SU-DHL-6 (cell line): ENCODE measurements around the gene KDM2B.

ENCODE experiments used
- H2AFZ ChIP-seq: fragments of 200-600 bp; sonication (generic); 2 replicates; pipeline ENCODE4 v1.6.1; 2014; ENCODE audit warnings: low read depth, mild to moderate bottlenecking, moderate library complexity, mixed read lengths, antibody characterized with exemption, low read length; ENCODE audit not compliant: severe bottlenecking
- H3F3A ChIP-seq: fragments of 200-600 bp; shearing (Covaris generic); 2 replicates; pipeline ENCODE4 v1.6.0; 2016; ENCODE audit warnings: antibody characterized with exemption, mild to moderate bottlenecking; ENCODE audit not compliant: insufficient read depth
- H3K27ac ChIP-seq: fragments of 200-600 bp; sonication (generic); 2 replicates; pipeline ENCODE4 v1.5.1; 2016; ENCODE audit warnings: low read depth, mild to moderate bottlenecking, low read length, moderate library complexity, mixed read lengths
- H3K27me3 ChIP-seq: fragments of 200-600 bp; sonication (generic), shearing (Covaris generic); 2 replicates; pipeline ENCODE4 v1.6.0; 2014; ENCODE audit warnings: mild to moderate bottlenecking, low read length
- H3K36me3 ChIP-seq: fragments of 200-600 bp; sonication (generic); 2 replicates; pipeline ENCODE4 v1.6.1; 2014; ENCODE audit warnings: mild to moderate bottlenecking, low read length, mixed read lengths
- H3K4me2 ChIP-seq: fragments of 300-600, 200-600 bp; shearing (Covaris generic), sonication (generic); 2 replicates; pipeline ENCODE4 v1.6.0; 2014; ENCODE audit warnings: low read length, low read depth, mild to moderate bottlenecking; ENCODE audit not compliant: poor library complexity, severe bottlenecking
- H3K4me3 ChIP-seq: fragments of 200-600 bp; sonication (generic); 2 replicates; pipeline ENCODE4 v1.5.1; 2014; ENCODE audit warnings: antibody characterized with exemption, low read length, mild to moderate bottlenecking, mixed read lengths; ENCODE audit not compliant: insufficient read depth, poor library complexity, severe bottlenecking
- H3K79me2 ChIP-seq: fragments of 200-600 bp; sonication (generic); 2 replicates; pipeline ENCODE4 v1.6.1; 2014; ENCODE audit warnings: mild to moderate bottlenecking, low read length, moderate library complexity; ENCODE audit not compliant: insufficient read depth
- H3K9ac ChIP-seq: fragments of 200-600 bp; sonication (generic); 2 replicates; pipeline ENCODE4 v1.7.0; 2014; ENCODE audit warnings: mild to moderate bottlenecking, low read length
- H3K9me2 ChIP-seq: fragments of 200-600 bp; sonication (generic); replicated peaks from 2 replicates; pipeline ENCODE4 v1.6.1; 2014; ENCODE audit warnings: low read length; ENCODE audit not compliant: insufficient read depth
- H3K9me3 ChIP-seq: fragments of 200-600 bp; sonication (generic); 2 replicates; pipeline ENCODE4 v1.6.1; 2014; ENCODE audit warnings: low read length, mixed read lengths; ENCODE audit not compliant: insufficient read depth
- H4K20me1 ChIP-seq: fragments of 200-600 bp; sonication (generic); 2 replicates; pipeline ENCODE4 v1.6.1; 2014; ENCODE audit warnings: low read depth, mild to moderate bottlenecking, antibody characterized with exemption, low read length, moderate library complexity, mixed read lengths
- CTCF ChIP-seq: fragments of 200-600 bp; sonication (generic); IDR thresholded peaks from one replicate; pipeline ENCODE4 v1.5.1; 2017; ENCODE audit warnings: antibody characterized with exemption, mild to moderate bottlenecking, low read length, moderate library complexity; ENCODE audit not compliant: insufficient read depth, poor library complexity, severe bottlenecking
- EZH2phosphoT487 ChIP-seq: fragments of 200-600 bp; sonication (generic), shearing (Covaris generic); conservative IDR thresholded peaks from 2 replicates; pipeline ENCODE4 v1.6.1; 2018; ENCODE audit warnings: mild to moderate bottlenecking, antibody characterized with exemption, low read length, moderate library complexity, mixed read lengths

Gene KDM2B

GRCh38 chr12:121509339-121509738, 71.5 kb downstream of the KDM2B start:
- no peaks in the 10 kb centered on the region for H4K20me1 ChIP-seq
- H3K4me3 ChIP-seq, result no peak overlapping the region
- H3K9me3 ChIP-seq, result no peaks in the 10 kb centered on the region

GRCh38 chr12:121508533-121508932, 72.3 kb downstream of the KDM2B start:
- H3K9me2 ChIP-seq, result no peaks in the 10 kb centered on the region
- no peak overlapping the region for H3K9ac ChIP-seq
- no peak for TF ChIP-seq EZH2phosphoT487
- no peak for TF ChIP-seq CTCF
- H3K4me2 ChIP-seq, result no peak overlapping the region
- H3K36me3 ChIP-seq, result no peaks in the 10 kb centered on the region
- no peaks in the 10 kb centered on the region for H3K27me3 ChIP-seq
- no peak overlapping the region for H2AFZ ChIP-seq
- no peak overlapping the region for H3K27ac ChIP-seq
- H3K79me2 ChIP-seq, result no peaks in the 10 kb centered on the region
- H4K20me1 ChIP-seq, result no peaks in the 10 kb centered on the region
- no peaks in the 10 kb centered on the region for H3K9me3 ChIP-seq
- no peak overlapping the region for H3K4me3 ChIP-seq
- no peaks in the 10 kb centered on the region for H3F3A ChIP-seq

More at GRCh38 chr12:121509339-121509738, 71.5 kb downstream of the KDM2B start:
- H3K79me2 ChIP-seq, result no peaks in the 10 kb centered on the region
- H3K27ac ChIP-seq, result no peak overlapping the region
- no peaks in the 10 kb centered on the region for H3K27me3 ChIP-seq
- no peak overlapping the region for H2AFZ ChIP-seq
- H3K9ac ChIP-seq, result no peak overlapping the region
- no peaks in the 10 kb centered on the region for H3K9me2 ChIP-seq
- H3F3A ChIP-seq, result peaks cover 6% of the 10 kb centered on the region
- H3K36me3 ChIP-seq, result no peaks in the 10 kb centered on the region
- H3K4me2 ChIP-seq, result no peak overlapping the region
- no peak for TF ChIP-seq EZH2phosphoT487
- no peak for TF ChIP-seq CTCF

- Histone ChIP-seq H4K20me1 (no peaks in the 10 kb centered on the region), H3K4me2 (no peak overlapping the region), H3K27ac (no peak overlapping the region), H3K27me3 (no peaks in the 10 kb centered on the region), H3K9ac (no peak overlapping the region), H3K36me3 (no peaks in the 10 kb centered on the region), H3K9me3 (no peaks in the 10 kb centered on the region), H3K4me3 (no peak overlapping the region), H3K79me2 (no peaks in the 10 kb centered on the region), H3F3A (no peaks in the 10 kb centered on the region), H2AFZ (no peak overlapping the region), H3K9me2 (no peaks in the 10 kb centered on the region)
- TF ChIP-seq EZH2phosphoT487, result no peak
- no peak for TF ChIP-seq CTCF
These were observed 72.8 kb downstream of the KDM2B start for GRCh38 chr12:121507984-121508383.

GRCh38 chr12:121507245-121507644, 73.6 kb downstream of the KDM2B start:
- H3K4me3 ChIP-seq, result no peak overlapping the region
- H3K9me2 ChIP-seq, result no peaks in the 10 kb centered on the region
- H3K9me3 ChIP-seq, result no peaks in the 10 kb centered on the region
- H3F3A ChIP-seq, result no peaks in the 10 kb centered on the region
- no peak overlapping the region for H2AFZ ChIP-seq
- H3K36me3 ChIP-seq, result no peaks in the 10 kb centered on the region
- no peaks in the 10 kb centered on the region for H3K79me2 ChIP-seq
- no peak for TF ChIP-seq EZH2phosphoT487
- TF ChIP-seq CTCF, result no peak
- no peaks in the 10 kb centered on the region for H4K20me1 ChIP-seq
- no peak overlapping the region for H3K4me2 ChIP-seq
- no peaks in the 10 kb centered on the region for H3K27me3 ChIP-seq
- no peak overlapping the region for H3K9ac ChIP-seq
- H3K27ac ChIP-seq, result no peak overlapping the region
